ENCODE data around the gene LSM12. TPM values are rescaled to one million over a fixed set of nuclear protein-coding genes. Genes with fewer than 3 reads are reported as not detected.

Gene LSM12
- total and polyA plus RNA-seq, 2 donors (not counting 3 experiments of a cell fraction or from before 2014, with no cell fraction given): 36.5 to 68.9 TPM

DNA sequence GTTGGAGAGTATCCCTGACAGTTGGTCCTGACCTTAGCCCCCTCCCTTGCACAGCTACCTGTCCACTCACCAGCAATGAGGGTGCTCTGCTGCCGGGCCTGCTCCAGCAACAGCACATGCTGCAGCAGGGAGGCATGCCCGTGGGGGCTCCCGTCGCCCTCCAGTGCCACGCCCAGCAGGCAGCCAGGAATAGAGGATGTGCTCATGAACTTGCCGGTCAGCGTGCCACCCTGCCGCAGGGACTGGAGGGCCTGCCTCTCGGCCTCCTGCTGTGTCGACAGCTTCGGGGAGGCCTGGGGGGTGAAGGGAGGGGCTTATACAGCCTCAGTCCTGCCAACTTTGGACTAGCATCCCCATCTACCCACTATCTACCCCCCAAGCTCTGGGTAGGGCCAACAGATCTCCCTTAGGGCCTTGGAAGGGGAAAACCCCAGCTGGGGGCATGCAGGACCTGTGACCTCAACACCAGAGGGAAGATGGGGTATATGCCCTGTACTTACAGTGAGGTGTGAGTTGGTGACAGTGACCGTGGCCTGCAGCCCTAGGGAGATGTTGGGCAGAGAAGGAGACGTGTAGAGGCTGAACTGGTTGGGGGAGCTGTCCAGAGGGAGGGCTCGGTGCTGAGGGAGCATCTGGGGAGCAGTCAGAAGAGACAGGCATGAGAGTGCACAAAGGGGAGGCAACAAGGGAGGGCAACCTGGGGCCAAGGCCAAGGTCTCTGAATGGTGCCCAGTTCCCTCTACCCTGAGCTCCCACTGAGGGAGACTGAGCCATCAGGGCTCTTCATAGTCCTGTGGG is 24.9 kb upstream of the LSM12 start:
- dilution Hi-C loops (cut with MboI; ENCODE audit: extremely low pct_ligation_motif_present, low sequenced_read_pairs): no loop called here
- POLR2A ChIA-PET: no interaction called here
- H3K27ac ChIP-seq (ENCODE audit: insufficient read depth, low read depth, low read length): no peak overlapping the region

More for the DNA sequence above, 24.9 kb upstream of the LSM12 start:
- DNase-seq (ENCODE audit: low read depth, low spot score) (no peak), FAIRE-seq (no peak)
- Histone ChIP-seq H3K9ac (replicated peaks; ENCODE audit: extremely low read depth, insufficient read depth, low read length) (no peak overlapping the region), H4K20me1 (replicated peaks; ENCODE audit: control insufficient read depth, extremely low read depth, insufficient read depth, low read length) (no peaks in the 10 kb centered on the region), H2AFZ (ENCODE audit: low read depth, low read length) (no peak overlapping the region), H3K4me3 (replicated peaks in 1 of 3; ENCODE audit: insufficient read depth in 1 of 3, low read depth in 1 of 3, low read length in 3 of 3) (no peak overlapping the region), H3K79me2 (ENCODE audit: control insufficient read depth, insufficient read depth, low read length) (no peaks in the 10 kb centered on the region), H3K4me2 (ENCODE audit: insufficient read depth, low read length) (no peak overlapping the region), H3K36me3 (ENCODE audit: control insufficient read depth in 2 of 2, extremely low read depth in 1 of 2, insufficient read depth in 2 of 2, low read length in 2 of 2) (peaks cover 3 to 22% of the 10 kb centered on the region in 2 experiments), H3K4me1 (ENCODE audit: control insufficient read depth, extremely low read depth, insufficient read depth, low read length) (peaks cover 19% of the 10 kb centered on the region), H3K27me3 (ENCODE audit: control insufficient read depth in 2 of 2, insufficient read depth in 2 of 2, low read length in 2 of 2) (no peaks in the 10 kb centered on the region), H3K9me3 (replicated peaks; ENCODE audit: control insufficient read depth, insufficient read depth, low read length) (no peaks in the 10 kb centered on the region), H3K9me1 (replicated peaks; ENCODE audit: control insufficient read depth, extremely low read depth, insufficient read depth, low read length) (no peaks in the 10 kb centered on the region)
- no TSS peak for BruUV-seq (replicated peaks)
- CTCF ChIA-PET: interaction anchor here (0.8 to 1.4 kb wide), 2 partner anchors 14 to 77 kb away, joined by 3 to 4 read pairs; no protein-coding TSS in a partner anchor
- intact Hi-C loops (cut with micrococcal nuclease): no loop called here
- TF ChIP-seq POLR2AphosphoS5 (IDR thresholded peaks at IDR 0.05; ENCODE audit: insufficient read depth, low read depth, low read length): no peak
- TF ChIP-seq GATA2 (IDR thresholded peaks at IDR 0.05; ENCODE audit: insufficient read depth, insufficient read length, low read depth, low read length): no peak
- no peak for TF ChIP-seq MYC (IDR thresholded peaks at IDR 0.05; ENCODE audit: low read depth, low read length)
- no peak for TF ChIP-seq CTCF (IDR thresholded peaks at IDR 0.05; ENCODE audit: extremely low read depth in 1 of 2, insufficient read depth in 1 of 2, low read depth in 1 of 2, low read length in 2 of 2)
- no peak for TF ChIP-seq EZH2 (IDR thresholded peaks at IDR 0.05; ENCODE audit: borderline replicate concordance, low read depth, low read length, severe bottlenecking)
- no peak for TF ChIP-seq FOS (IDR thresholded peaks at IDR 0.05; ENCODE audit: borderline replicate concordance, insufficient read depth, low read length)
- TF ChIP-seq POLR2A (IDR thresholded peaks at IDR 0.05; ENCODE audit: low read depth, low read length): no peak
- no peak for TF ChIP-seq JUN (IDR thresholded peaks at IDR 0.05; ENCODE audit: borderline replicate concordance, insufficient read depth, insufficient read length, low read depth)
- TF ChIP-seq, protein P1, sequence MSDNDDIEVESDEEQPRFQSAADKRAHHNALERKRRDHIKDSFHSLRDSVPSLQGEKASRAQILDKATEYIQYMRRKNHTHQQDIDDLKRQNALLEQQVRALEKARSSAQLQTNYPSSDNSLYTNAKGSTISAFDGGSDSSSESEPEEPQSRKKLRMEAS (IDR thresholded peaks at IDR 0.05; ENCODE audit: insufficient read depth, insufficient read length): no peak
